HEK293T (cell line): ENCODE data around the gene KIZ.

Source experiments
- CTCF ChIA-PET: fragments of 350-600 bp; formaldehyde crosslinking; extraction: SDS; loops from one replicate; lab custom pipeline; 2021; ENCODE audit warnings: antibody characterized with exemption, inconsistent platforms; lab: Yijun Ruan, JAX
- POLR2A ChIA-PET: fragments of 350-600 bp; formaldehyde crosslinking; extraction: SDS; loops from one replicate; lab custom pipeline; 2020; ENCODE audit warnings: antibody characterized with exemption, inconsistent platforms; lab: Yijun Ruan, JAX
- DNase-seq: peaks from one replicate; pipeline ENCODE4 v3.0.0; 2012; ENCODE audit warnings: mixed read lengths; ENCODE audit errors: extremely low spot score
- ARNT ChIP-seq: fragments of 450-650 bp; IDR thresholded peaks from 2 replicates; pipeline ENCODE4 v1.6.1; 2017; ENCODE audit warnings: mild to moderate bottlenecking
- BHLHE40 ChIP-seq: fragments of 450-650 bp; IDR thresholded peaks from 2 replicates; pipeline ENCODE4 v1.6.1; 2016; ENCODE audit warnings: mild to moderate bottlenecking, moderate library complexity, borderline replicate concordance
- CTBP1 ChIP-seq: fragments of 450-650 bp; IDR thresholded peaks from 2 replicates; pipeline ENCODE4 v1.6.1; 2016; ENCODE audit warnings: borderline replicate concordance
- ELF4 ChIP-seq: fragments of 450-650 bp; IDR thresholded peaks from 2 replicates; pipeline ENCODE4 v1.6.1; 2017; ENCODE audit warnings: antibody characterized with exemption
- FOXA1 ChIP-seq: fragments of 450-650 bp; IDR thresholded peaks from 2 replicates; pipeline ENCODE4 v1.6.1; 2016; ENCODE audit warnings: mild to moderate bottlenecking
- FOXK2 ChIP-seq: fragments of 450-650 bp; IDR thresholded peaks from 2 replicates; pipeline ENCODE4 v1.6.1; 2016; ENCODE audit warnings: mild to moderate bottlenecking
- FOXM1 ChIP-seq: fragments of 450-650 bp; IDR thresholded peaks from 2 replicates; pipeline ENCODE4 v1.6.1; 2017; ENCODE audit warnings: mild to moderate bottlenecking, borderline replicate concordance
- HDGF ChIP-seq: fragments of 450-650 bp; IDR thresholded peaks from 2 replicates; pipeline ENCODE4 v1.6.1; 2017; ENCODE audit warnings: antibody characterized with exemption, borderline replicate concordance
- L3MBTL2 ChIP-seq: fragments of 450-650 bp; conservative IDR thresholded peaks from 2 replicates; pipeline ENCODE4 v1.6.1; 2016; ENCODE audit warnings: mild to moderate bottlenecking
- LEF1 ChIP-seq: fragments of 450-650 bp; IDR thresholded peaks from 2 replicates; pipeline ENCODE4 v1.6.1; 2017; ENCODE audit warnings: mild to moderate bottlenecking, borderline replicate concordance
- NFRKB ChIP-seq: fragments of 450-650 bp; IDR thresholded peaks from 2 replicates; pipeline ENCODE4 v1.6.1; 2016; ENCODE audit warnings: mild to moderate bottlenecking, moderate library complexity
- PKNOX1 ChIP-seq: fragments of 450-650 bp; IDR thresholded peaks from 2 replicates; pipeline ENCODE4 v1.6.1; 2016
- SP1 ChIP-seq: fragments of 450-650 bp; IDR thresholded peaks from 2 replicates; pipeline ENCODE4 v1.6.1; 2017
- SUZ12 ChIP-seq: fragments of 450-650 bp; IDR thresholded peaks from 2 replicates; pipeline ENCODE4 v1.6.1; 2016; ENCODE audit warnings: mild to moderate bottlenecking
- TARDBP ChIP-seq: fragments of 450-650 bp; IDR thresholded peaks from 2 replicates; pipeline ENCODE4 v1.6.1; 2016
- ZNF384 ChIP-seq: fragments of 450-650 bp; IDR thresholded peaks from 2 replicates; pipeline ENCODE4 v1.6.1; 2016

KIZ gene

GRCh38 chr20:21251278-21251677, 125.4 kb downstream of the KIZ start:
- ChIA-PET POLR2A (no interaction called here), CTCF (no interaction called here)
- no peak for DNase-seq
- TF ChIP-seq HDGF = no peak
- TF ChIP-seq CTBP1 = no peak
- no peak for TF ChIP-seq FOXK2
- no peak for TF ChIP-seq ZNF384
- TF ChIP-seq LEF1 = no peak
- TF ChIP-seq TARDBP = no peak
- TF ChIP-seq SUZ12 = no peak
- no peak for TF ChIP-seq NFRKB

- ChIA-PET CTCF (no interaction called here), POLR2A (no interaction called here)
- TF ChIP-seq BHLHE40 (no peak), NFRKB (no peak), ELF4 (no peak), PKNOX1 (no peak), HDGF (no peak), SUZ12 (no peak), FOXA1 (no peak), FOXK2 (no peak), LEF1 (no peak), FOXM1 (no peak), TARDBP (no peak), L3MBTL2 (no peak), SP1 (no peak), CTBP1 (no peak), ARNT (no peak), ZNF384 (no peak)
- no peak for DNase-seq
These were observed 131.3 kb downstream of the KIZ start for GRCh38 chr20:21257192-21257591.

- POLR2A ChIA-PET = no interaction called here
These were observed 132.5 kb downstream of the KIZ start for GRCh38 chr20:21258411-21258810.

GRCh38 chr20:21259346-21259745, 133.5 kb downstream of the KIZ start:
- TF ChIP-seq CTBP1 = no peak
- no peak for TF ChIP-seq FOXA1
- TF ChIP-seq L3MBTL2 = no peak
- no peak for TF ChIP-seq NFRKB
- no peak for TF ChIP-seq ZNF384
- TF ChIP-seq FOXK2 = no peak
- TF ChIP-seq ARNT = no peak
- POLR2A ChIA-PET = no interaction called here
- no peak for DNase-seq
- CTCF ChIA-PET = no interaction called here

More at GRCh38 chr20:21258411-21258810, 132.5 kb downstream of the KIZ start:
- CTCF ChIA-PET = no interaction called here
- DNase-seq = no peak
- no peak for TF ChIP-seq CTBP1
- no peak for TF ChIP-seq ZNF384
- no peak for TF ChIP-seq ELF4
- no peak for TF ChIP-seq BHLHE40
- no peak for TF ChIP-seq FOXA1
- no peak for TF ChIP-seq HDGF
- no peak for TF ChIP-seq FOXM1
- TF ChIP-seq SUZ12 = no peak
- no peak for TF ChIP-seq FOXK2
- no peak for TF ChIP-seq NFRKB
- TF ChIP-seq L3MBTL2 = no peak
- no peak for TF ChIP-seq ARNT

- ChIA-PET CTCF (no interaction called here), POLR2A (no interaction called here)
- DNase-seq = no peak
These were observed 136.9 kb downstream of the KIZ start for GRCh38 chr20:21262812-21263211.

GRCh38 chr20:21265261-21266190, 139.6 kb downstream of the KIZ start:
- no peak for DNase-seq
- TF ChIP-seq TARDBP (no peak), L3MBTL2 (no peak), ELF4 (no peak), BHLHE40 (no peak), ARNT (no peak), FOXM1 (no peak), HDGF (no peak), PKNOX1 (no peak), SP1 (no peak), SUZ12 (no peak), LEF1 (no peak), ZNF384 (no peak), FOXA1 (no peak)
- ChIA-PET CTCF (no interaction called here), POLR2A (no interaction called here)

More at GRCh38 chr20:21262812-21263211, 136.9 kb downstream of the KIZ start:
- TF ChIP-seq ELF4 (no peak), SUZ12 (no peak), SP1 (no peak), TARDBP (no peak), FOXM1 (no peak), PKNOX1 (no peak), ZNF384 (no peak), CTBP1 (no peak), FOXA1 (no peak), L3MBTL2 (no peak), HDGF (no peak), FOXK2 (no peak), BHLHE40 (no peak), LEF1 (no peak), NFRKB (no peak), ARNT (no peak)
